IPS DF 4.7 (cell line): ENCODE measurements around the gene LPAR5.
"Not testable (repeated sequence)": the region's sequence is repeated elsewhere in the genome, so short reads cannot be mapped to it uniquely, and the experiment has no call there.

ENCODE experiments used
- DNase-seq: peaks from one replicate; pipeline ENCODE4 v3.0.0-alpha.2; 2013; ENCODE audit warnings: low spot score; ENCODE audit errors: extremely low read depth

LPAR5 gene

DNA sequence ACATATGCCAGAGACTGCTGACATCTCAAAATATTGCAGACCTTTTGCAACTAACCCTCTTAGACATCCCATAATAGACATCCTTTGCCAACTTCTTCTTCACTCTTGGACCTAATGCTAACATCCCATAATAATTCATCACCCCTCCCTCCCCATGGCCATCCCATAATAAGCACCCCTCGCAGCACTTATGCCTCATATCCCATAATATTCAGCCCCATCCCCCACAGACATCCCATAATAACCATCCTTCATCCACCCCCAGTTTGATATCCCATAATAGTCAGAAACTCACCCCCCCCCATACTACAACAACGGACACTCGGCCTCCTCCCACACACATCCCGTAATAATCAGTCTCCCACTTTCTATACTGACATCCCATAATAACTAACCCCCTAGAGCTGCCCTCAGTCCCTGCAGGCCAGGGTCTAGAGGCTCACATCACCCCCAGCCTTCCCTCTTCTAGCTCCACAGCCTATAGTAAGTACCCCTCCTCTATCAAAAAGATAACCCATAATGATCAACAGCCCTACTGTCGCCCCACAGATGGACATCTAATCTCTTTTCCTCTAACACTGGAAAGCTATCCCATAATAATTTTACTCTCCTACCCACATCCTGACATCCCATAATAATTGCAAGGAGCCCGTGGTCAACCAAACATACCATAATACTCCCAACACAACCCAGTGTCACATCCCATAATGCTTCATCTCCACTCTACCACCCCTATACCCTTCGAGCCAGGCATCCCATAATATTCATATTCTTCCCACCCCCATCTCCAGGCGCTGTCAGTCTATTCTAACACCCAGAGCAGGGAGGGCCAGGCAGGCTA lies 27.8 kb downstream of the LPAR5 start:
- DNase-seq, result no peak

DNA sequence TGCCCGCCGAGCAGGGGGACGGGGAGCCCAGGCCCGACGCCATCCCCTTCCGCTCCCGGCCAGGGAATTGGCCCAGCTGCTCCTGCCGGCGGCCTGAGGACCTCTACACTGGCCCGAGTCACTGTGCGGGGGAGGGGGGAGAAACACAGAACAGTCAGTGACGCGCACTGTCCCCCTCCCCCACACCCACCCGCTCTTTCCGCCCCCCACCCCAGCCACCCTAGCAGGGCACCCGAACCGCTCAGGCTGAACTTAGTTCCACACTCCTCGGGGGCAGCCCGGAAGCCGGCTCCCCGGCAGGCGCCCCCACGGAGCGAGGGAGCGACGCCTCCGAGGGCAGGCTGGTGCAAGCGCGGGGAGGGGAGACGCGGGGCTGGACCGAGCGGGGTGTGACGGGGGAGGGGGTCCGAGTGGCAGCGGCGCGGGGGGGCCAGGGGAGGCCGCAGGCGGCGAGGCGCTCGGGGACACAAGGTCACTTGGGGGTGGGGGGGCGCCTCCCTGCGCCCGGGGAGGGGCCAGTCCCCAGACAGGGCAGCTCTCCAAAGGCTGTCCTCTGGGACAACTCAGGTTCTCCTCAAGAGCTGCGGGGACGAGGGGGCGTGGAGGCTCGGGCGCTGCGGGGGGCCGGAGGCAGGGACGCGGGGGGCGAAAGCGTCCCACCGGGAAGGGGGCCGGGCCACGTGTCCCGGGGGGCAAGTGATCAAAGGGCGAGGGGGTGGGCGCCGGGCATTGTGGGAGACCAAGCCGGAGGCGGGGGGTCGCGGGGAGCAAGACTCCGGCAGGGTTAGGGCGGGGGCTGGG lies 29.2 kb downstream of the LPAR5 start:
- DNase-seq, result no peak

DNA sequence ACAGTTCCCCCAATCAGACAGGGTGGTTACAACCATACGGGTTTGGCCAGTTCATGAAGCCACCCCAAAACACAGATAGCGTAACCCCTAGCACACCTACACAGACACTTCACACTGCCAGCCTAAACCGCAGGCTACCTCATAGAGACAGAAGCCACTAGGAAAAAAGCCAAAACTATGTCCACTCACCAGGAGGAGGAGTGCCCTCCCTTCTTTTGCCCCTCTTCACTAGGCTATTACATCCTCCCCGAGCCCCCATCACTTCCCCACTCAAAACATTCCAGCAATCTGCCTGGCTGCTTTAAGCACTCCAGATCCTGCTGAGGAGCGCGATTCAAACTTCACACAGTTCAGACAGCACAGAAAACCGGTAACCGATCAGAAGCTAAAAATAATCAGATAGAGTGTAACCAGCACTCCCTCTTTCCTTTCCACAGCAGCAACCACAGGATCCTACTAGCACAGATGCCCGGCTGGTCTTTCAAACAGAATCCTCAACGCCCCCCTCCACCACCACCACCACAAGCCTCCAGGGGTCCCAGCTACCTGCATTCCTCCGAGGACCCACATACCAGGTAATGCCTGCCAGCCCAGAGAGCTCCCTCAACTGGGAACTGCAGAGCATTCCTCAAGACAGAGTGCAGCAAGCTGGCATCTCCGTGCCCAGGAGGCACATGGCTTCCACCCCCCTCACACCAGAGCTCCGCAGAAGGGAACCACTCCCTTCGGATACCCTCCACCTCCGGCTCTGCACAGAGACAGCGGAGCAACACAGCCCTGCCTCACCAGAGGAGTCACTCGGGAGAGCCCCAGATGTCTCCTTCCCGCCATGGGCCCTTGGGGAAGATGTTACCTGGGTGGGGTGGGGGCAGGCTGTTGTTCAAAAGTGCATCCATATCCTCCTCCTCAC lies 30.1 kb downstream of the LPAR5 start:
- DNase-seq, result no peak

DNA sequence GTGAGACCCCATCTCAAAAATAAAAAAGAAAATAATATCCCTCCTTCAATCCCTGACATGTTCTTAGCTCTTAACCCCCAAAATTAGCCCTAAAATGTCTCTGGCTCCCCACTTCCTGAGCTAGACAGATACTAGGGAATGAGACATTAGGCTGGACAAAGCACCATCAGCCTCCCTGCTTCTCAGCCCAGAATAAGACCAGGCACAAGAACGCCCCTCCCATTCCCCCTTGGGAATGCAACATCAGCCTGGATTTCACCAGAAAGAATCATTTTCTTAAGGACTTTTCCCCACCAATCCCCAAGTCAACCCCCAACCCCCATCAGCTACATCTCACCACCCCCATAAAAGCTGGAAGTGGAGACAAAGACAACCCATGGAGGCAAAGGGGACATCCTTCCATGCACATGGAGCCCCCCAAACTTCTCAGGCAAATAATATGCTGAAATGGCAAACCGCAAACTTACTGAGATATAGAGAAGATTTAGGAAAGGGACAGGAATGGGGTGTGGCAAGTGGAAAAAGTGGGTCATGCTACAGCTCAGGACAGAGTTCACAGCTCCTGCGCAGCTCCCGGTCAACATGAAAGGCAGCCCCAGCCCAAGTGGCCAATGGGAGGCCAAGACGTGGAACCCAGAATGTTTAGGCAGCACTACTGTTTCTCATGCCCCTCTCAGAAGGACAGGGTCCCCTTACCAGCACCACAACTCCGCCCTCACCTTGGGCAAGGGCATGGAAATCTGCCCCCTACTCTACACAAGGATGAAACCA lies 31.3 kb downstream of the LPAR5 start:
- no peak for DNase-seq

DNA sequence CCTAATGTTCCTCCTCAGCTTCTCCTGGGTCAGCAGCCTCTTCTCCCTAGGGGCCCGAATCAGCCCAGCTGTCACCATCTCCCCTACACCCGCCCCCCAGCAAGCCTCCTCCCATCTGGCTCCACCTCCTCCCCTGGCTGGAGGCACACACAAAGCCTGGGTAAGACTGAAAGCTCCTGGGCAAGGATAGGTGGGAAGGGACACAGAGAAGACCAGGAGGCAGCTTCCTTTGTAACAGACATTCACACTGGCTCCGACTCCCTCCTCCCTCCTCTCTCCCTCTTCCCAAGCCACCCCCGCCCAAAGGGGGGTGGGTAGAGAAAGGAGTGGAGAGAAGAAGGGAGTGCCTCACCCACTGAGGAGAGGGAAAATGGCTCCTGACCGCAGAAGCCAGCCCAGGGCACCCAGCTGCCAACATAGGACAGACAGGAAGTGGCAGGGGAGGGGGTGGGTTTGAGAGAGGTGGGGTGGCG lies 32.6 kb downstream of the LPAR5 start:
- DNase-seq, result no peak

DNA sequence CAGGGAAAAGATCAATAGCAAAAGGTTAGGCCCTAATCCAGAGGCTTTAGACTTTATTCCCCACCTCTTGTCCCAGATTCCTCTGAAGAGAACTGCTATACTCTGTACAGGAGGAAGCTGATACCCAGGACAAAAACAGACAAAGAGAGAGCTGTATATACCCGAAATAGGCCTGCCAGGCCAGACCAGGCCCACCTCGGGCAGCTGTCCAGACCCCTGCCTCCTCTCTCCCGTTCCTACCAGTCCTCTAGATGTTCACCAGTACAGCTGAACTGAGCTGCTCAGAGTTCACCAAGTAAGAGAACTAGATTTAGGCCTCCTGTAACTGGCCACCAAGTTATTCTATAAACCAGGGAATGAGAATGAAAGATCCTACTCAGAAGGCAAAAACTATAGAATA lies 33.2 kb downstream of the LPAR5 start:
- no peak for DNase-seq

DNA sequence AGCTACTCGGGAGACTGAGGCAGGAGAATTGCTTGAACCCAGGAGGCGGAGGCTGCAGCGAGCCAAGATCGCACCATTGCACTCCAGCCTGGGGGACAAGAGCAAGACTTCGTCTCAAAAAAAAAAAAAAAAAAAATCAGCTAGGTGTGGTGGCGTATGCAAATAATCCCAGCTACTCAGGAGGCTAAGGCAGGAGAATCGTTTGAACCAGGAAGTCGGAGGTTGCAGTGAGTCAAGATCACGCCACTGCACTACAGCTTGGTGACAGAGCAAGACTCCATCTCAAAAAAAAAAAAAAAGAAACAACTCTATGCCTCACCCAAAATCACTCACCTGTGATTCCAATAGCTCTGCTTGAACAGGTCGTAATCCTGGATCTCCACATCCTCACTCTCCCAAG lies 40.1 kb downstream of the LPAR5 start:
- DNase-seq, result not testable (repeated sequence)

DNA sequence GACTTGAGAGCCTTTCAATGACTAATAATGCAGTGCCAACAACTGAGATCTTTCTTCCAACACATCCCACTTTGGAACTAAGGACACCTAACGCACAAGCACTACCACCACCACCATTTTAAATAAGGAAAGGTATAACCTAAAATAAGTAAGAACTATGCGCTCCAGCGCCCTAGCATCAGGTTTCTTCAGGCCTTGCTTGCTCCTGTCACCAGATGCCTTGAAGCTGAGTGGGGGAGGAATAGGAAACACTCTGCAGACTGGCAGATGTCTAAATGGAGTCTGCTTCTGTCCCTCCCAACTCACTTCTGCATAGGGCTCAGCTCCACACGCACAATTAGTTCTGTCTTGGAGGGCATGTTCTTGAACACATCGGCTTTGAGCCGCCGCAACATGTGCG lies 43.7 kb downstream of the LPAR5 start:
- DNase-seq, result no peak

DNA sequence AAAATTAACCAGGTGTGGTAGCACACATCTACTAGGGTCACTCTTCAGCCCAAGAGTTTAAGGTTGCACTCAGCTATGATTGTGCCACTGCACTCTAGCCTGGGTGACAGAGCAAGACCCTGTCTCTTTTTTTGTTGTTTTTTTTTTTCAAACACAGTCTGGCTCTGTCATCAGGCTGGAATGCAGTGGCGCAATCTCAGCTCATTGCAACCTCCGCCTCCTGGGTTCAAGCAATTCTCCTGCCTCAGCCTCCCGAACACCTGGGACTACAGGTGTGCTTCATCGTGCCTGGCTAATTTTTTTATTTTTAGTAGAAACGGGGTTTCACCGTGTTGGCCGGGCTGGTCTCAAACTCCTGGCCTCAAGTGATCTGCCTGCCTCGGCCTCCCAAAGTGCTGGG lies 49.2 kb downstream of the LPAR5 start:
- not testable (repeated sequence) for DNase-seq

DNA sequence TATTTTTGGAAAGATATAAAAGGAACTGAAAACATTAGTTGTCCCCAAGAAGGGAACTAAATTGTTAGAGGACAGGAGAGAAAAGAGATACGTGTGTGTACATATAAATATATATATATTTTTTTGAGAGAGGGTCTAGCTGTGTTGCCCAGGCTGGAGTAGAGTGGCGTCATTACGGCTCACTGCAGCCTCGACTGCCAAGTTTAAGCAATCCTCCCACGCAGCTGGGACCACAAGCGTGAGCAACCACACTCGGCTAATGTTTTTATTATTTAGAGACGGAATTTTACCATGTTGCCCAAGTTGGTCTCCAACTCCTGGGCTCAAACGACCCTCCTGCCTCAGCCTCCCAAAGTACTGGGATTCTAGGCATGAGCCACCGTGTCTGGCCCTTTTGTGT lies 51.5 kb downstream of the LPAR5 start:
- no peak for DNase-seq

DNA sequence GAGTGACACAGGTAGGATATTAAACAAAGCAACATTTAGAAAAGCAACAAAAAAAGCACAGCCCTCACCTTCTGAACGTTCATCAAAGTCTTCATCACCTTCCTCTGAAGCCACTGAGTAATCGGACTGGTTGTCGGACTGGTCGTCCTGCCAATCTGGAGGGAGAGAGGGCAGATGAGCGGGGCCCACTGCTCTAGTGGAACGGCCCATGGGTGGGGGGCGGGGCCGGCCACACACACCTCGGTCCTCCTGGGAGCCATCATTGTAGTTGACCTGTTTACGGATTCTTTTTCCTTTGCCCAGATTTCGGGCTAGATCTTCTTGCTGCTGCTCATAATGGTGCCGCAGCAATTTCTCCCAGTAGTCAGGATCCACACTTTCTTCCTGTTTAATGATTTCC lies 52.8 kb downstream of the LPAR5 start:
- no peak for DNase-seq

DNA sequence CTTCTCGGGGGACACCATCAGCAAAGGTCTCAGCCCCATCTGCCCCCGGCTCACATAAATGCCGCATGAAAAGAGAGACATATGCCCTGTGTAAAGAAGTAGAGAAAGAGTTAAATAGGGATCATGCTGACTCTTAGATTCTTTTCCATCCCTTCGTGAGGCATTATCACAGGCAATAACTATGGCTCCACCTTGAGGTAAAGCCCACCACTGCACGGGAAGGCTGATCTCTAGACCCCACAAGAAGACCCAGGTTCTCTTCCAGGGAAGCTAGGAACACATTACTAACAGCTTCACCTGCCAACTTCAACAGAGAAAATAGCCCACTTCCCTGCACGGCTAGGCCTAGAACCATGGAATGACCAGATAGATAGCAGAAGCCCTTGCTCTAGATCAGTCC lies 53.6 kb downstream of the LPAR5 start:
- DNase-seq, result no peak

DNA sequence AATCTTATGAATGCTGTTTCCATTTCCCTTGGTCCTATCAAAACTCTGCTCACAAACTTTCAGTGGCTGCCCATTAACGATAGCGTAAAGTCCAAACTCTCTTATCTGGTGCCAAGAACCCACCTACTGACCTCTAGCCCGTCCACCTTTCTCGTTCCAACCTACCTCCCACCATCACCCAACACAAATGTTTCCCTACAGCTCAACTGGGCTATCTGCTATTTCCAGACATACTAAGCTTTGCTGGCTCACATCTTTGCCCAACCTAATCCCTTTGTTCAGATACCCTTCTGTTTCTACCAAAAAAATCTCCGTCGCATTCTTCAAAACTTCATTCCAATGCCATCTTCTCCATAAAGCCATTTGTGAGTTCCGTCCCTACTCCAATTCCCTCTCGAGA lies 60.1 kb downstream of the LPAR5 start:
- no peak for DNase-seq

DNA sequence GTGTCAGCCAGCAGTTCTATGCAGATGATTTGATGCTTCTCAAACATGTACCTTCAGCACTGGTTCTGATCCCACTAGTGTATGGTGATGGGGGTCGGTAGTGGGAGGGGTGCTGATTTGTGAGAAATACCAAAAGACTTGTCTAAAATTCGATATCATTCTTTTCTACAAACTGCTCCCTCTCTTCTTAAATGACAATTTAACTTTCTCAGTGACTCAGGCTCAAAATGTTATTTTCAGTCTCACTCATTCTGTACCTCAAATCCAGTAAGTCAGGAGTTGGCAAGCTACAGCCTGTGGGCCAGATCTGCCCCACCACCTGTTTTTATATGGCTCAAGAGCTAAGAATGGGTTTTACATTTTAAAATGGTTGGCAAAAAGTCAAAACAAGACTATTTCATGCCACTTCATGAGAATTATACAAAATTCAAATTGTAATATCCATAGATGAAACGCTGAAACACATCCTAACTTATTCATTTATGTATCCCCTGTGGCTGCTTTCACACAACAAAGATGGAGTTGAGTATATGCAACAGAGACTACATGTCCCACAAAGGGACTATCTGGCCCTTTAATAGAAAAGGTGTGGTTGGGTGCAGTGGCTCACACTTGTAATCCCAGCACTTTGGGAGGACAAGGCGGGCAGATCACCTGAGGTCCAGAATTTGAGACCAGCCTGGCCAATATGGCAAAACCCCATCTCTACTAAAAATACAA lies 61.0 kb downstream of the LPAR5 start:
- no peak for DNase-seq

DNA sequence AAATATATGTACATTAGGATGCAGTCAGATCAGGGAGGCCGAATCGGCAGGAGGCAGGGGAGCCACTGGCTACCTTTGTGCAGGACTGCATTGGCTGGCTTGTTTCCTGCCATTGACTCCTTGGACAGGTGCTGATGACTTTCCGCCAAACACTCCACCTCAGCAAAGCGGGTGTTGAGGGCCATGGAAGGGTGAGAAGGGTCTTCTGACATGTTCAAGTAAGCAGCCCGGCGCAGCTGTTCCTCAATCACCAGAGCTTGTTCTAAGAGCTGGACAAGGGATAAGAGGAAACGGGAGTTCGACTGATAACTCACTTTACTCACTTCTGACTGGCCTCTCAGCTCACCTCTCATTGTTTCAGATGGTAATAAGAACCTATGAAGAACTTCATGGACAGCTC lies 62.8 kb downstream of the LPAR5 start:
- DNase-seq, result no peak

DNA sequence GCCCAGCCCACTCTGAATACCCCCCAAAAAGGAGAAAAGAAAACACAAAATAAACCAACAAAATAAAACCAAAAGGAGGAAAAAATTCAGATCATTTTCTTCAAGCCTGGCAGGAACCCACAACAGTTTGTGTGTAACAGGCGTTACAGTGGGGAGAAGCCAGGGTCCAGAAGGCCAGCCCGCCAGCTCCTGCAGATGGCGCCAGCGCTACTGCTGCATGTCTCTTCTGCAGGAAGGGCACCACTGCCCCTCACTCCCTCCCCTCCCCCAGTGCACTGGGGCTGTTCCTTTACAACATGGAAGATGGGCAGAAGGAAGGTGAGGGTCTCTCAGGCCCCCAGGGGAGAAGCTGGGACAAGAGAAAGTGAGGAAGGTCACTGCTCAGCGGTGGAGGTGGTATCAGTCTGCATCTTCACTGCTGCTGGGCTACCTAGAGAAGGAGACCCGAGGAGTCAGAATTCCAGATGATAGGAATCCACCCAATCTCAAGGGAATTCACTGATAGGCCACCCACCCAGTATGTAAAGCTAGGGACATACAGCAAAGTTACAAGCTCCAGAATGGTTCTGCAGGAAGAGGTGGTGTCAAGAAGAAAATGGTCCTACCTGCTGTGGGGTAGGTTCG lies 65.4 kb downstream of the LPAR5 start:
- no peak for DNase-seq

DNA sequence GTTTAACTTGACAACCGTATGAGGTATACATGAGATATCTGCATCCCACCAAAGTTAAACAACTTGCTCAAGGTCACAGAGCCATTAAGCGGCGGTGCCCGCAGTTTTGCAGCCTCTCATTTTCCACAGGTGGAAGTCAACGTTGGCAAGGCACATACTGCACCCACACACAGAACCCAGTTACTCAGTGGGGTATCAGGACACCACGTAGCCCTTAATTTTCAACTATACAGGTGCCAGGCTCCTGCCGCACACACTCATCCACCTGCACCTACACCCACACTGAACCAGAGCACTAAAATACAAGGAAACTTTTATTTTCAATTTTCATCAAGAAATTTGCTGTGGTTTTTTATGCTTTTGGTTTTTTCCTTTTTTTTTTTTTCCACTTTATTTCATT lies 66.0 kb downstream of the LPAR5 start:
- no peak for DNase-seq

DNA sequence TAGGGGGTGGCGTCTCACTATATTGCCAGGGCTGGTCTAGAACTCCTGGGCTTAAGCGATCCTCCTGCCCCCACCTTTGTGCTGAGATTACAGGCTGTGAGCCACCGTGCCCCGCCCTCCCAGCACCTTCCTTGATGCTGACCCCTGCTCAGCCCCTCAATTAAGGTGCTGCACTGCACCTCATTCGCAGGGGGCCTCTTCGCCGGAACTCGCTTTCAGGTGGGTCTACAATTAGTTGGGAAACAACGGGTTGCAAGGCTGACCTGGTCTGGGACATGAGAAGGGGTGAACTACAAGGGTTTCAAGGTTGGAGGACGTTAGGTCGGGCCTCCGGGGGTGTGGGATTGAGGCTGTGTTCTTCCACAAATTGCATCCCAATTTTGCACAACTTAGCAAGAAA lies 66.4 kb downstream of the LPAR5 start:
- no peak for DNase-seq
